Measurements from ENCODE around the gene NME2. TPM values are rescaled to one million over a fixed set of nuclear protein-coding genes. Genes with fewer than 3 reads are reported as not detected.
A peak's percentile ranks its signal among the peaks of the same experiment; 100 is the strongest.
"Not testable (repeated sequence)": the region's sequence is repeated elsewhere in the genome, so short reads cannot be mapped to it uniquely, and the experiment has no call there.

Gene NME2
- total RNA-seq, 2 experiments from 2014 or later = 354 to 361 TPM

- DNase-seq = peak; percentile 35
- peak overlapping the region; percentile 92 for H3K4me3 Mint-ChIP-seq
- no peak for ATAC-seq (ENCODE audit: low read depth)
- peak overlapping the region; percentile 96 for H3K27ac Mint-ChIP-seq
- H3K27me3 Mint-ChIP-seq = no peaks in the 10 kb centered on the region
- POLR2A ChIA-PET = interaction anchor here (0.7 to 1.9 kb wide), 6 partner anchors 9 to 299 kb away, joined by 3 to 17 read pairs (median 3); partner anchors contain the start of genes NME1, SPAG9, TOB1 and UTP18
- H3K36me3 Mint-ChIP-seq = peaks cover 21% of the 10 kb centered on the region
- H3K4me1 Mint-ChIP-seq = peaks cover 29% of the 10 kb centered on the region
- no peaks in the 10 kb centered on the region for H3K9me3 Mint-ChIP-seq
Measured at GRCh38 chr17:51164911-51165679, 1.1 kb upstream of the NME2 start.

GRCh38 chr17:51165680-51166197, 472 bp upstream of the NME2 start:
- Mint-ChIP-seq H3K27me3 (no peaks in the 10 kb centered on the region), H3K4me1 (peaks cover 28% of the 10 kb centered on the region), H3K27ac (peak overlapping the region; percentile 96), H3K9me3 (no peaks in the 10 kb centered on the region), H3K36me3 (peaks cover 20% of the 10 kb centered on the region), H3K4me3 (peak overlapping the region; percentile 92)
- POLR2A ChIA-PET = interaction anchor here (0.7 to 1.9 kb wide), 4 partner anchors 10 to 300 kb away, joined by 3 to 17 read pairs (median 6); partner anchors contain the start of genes NME1, SPAG9 and TOB1
- DNase-seq (no peak), ATAC-seq (ENCODE audit: low read depth) (peak; percentile 32)

- no peaks in the 10 kb centered on the region for H3K9me3 Mint-ChIP-seq
- H3K4me1 Mint-ChIP-seq = peaks cover 28% of the 10 kb centered on the region
- DNase-seq = peak; percentile 83
- POLR2A ChIA-PET = interaction anchor here (1.9 kb wide), 1 partner anchor 301 kb away, joined by 9 read pairs; the partner anchor contains the start of gene TOB1
- peak overlapping the region; percentile 81 for H3K27ac Mint-ChIP-seq
- H3K27me3 Mint-ChIP-seq = no peaks in the 10 kb centered on the region
- peak; percentile 50 for ATAC-seq (ENCODE audit: low read depth)
- H3K4me3 Mint-ChIP-seq = peak overlapping the region; percentile 77
- peaks cover 17% of the 10 kb centered on the region for H3K36me3 Mint-ChIP-seq
Measured at GRCh38 chr17:51166987-51167931, 1.0 kb downstream of the NME2 start.

GRCh38 chr17:51169340-51169739, 3.1 kb downstream of the NME2 start:
- H3K36me3 Mint-ChIP-seq = peaks cover 11% of the 10 kb centered on the region
- no peaks in the 10 kb centered on the region for H3K27me3 Mint-ChIP-seq
- H3K4me3 Mint-ChIP-seq = peak overlapping the region; percentile 7
- H3K9me3 Mint-ChIP-seq = no peaks in the 10 kb centered on the region
- POLR2A ChIA-PET = no interaction called here
- H3K4me1 Mint-ChIP-seq = peaks cover 24% of the 10 kb centered on the region
- DNase-seq = no peak
- peak overlapping the region; percentile 5 for H3K27ac Mint-ChIP-seq
- ATAC-seq (ENCODE audit: low read depth) = no peak

- Mint-ChIP-seq H3K27me3 (no peaks in the 10 kb centered on the region), H3K4me3 (no peak overlapping the region), H3K27ac (no peak overlapping the region), H3K36me3 (peaks cover 11% of the 10 kb centered on the region), H3K4me1 (peaks cover 20% of the 10 kb centered on the region), H3K9me3 (no peaks in the 10 kb centered on the region)
- DNase-seq (no peak), ATAC-seq (ENCODE audit: low read depth) (no peak)
- POLR2A ChIA-PET = no interaction called here
Measured at GRCh38 chr17:51170736-51171135, 4.5 kb downstream of the NME2 start.

- POLR2A ChIA-PET; ATAC-seq (ENCODE audit: low read depth); H3K9me3 Mint-ChIP-seq: not testable (repeated sequence)
Measured at GRCh38 chr17:51172030-51172429, 5.8 kb downstream of the NME2 start.

GRCh38 chr17:51180486-51180885, 14.3 kb downstream of the NME2 start:
- DNase-seq = no peak

More at GRCh38 chr17:51172030-51172429, 5.8 kb downstream of the NME2 start:
- H3K4me3 Mint-ChIP-seq, H3K27me3 Mint-ChIP-seq, DNase-seq, H3K27ac Mint-ChIP-seq: not testable (repeated sequence)
- Mint-ChIP-seq H3K36me3 (peaks cover 11% of the 10 kb centered on the region), H3K4me1 (peaks cover 17% of the 10 kb centered on the region)

GRCh38 chr17:51184124-51184523, 17.9 kb downstream of the NME2 start:
- Mint-ChIP-seq H3K9me3 (no peaks in the 10 kb centered on the region), H3K4me3 (no peak overlapping the region), H3K27me3 (no peaks in the 10 kb centered on the region), H3K36me3 (peaks cover 14% of the 10 kb centered on the region), H3K27ac (no peak overlapping the region), H3K4me1 (no peaks in the 10 kb centered on the region)
- ATAC-seq (ENCODE audit: low read depth) = no peak
- DNase-seq = no peak
- POLR2A ChIA-PET = no interaction called here

More at GRCh38 chr17:51180486-51180885, 14.3 kb downstream of the NME2 start:
- Mint-ChIP-seq H3K36me3 (peaks cover 16% of the 10 kb centered on the region), H3K27me3 (no peaks in the 10 kb centered on the region), H3K4me3 (no peak overlapping the region), H3K9me3 (no peaks in the 10 kb centered on the region), H3K4me1 (no peaks in the 10 kb centered on the region), H3K27ac (no peak overlapping the region)
- POLR2A ChIA-PET = no interaction called here
- ATAC-seq (ENCODE audit: low read depth) = no peak

GRCh38 chr17:51185763-51186332, 19.6 kb downstream of the NME2 start:
- Mint-ChIP-seq H3K4me1 (peaks cover 4% of the 10 kb centered on the region), H3K4me3 (no peak overlapping the region), H3K36me3 (peaks cover 18% of the 10 kb centered on the region), H3K9me3 (no peaks in the 10 kb centered on the region), H3K27ac (no peak overlapping the region), H3K27me3 (no peaks in the 10 kb centered on the region)
- DNase-seq = no peak
- ATAC-seq (ENCODE audit: low read depth) = no peak
- POLR2A ChIA-PET = no interaction called here

- H3K9me3 Mint-ChIP-seq = no peaks in the 10 kb centered on the region
- POLR2A ChIA-PET = no interaction called here
- ATAC-seq (ENCODE audit: low read depth) = no peak
- no peak overlapping the region for H3K27ac Mint-ChIP-seq
- no peak for DNase-seq
- H3K4me3 Mint-ChIP-seq = no peak overlapping the region
- peaks cover 4% of the 10 kb centered on the region for H3K4me1 Mint-ChIP-seq
- H3K27me3 Mint-ChIP-seq = no peaks in the 10 kb centered on the region
- peaks cover 18% of the 10 kb centered on the region for H3K36me3 Mint-ChIP-seq
Measured at GRCh38 chr17:51188271-51188833, 22.1 kb downstream of the NME2 start.

- H3K27ac Mint-ChIP-seq = no peak overlapping the region
- POLR2A ChIA-PET = no interaction called here
- peaks cover 4% of the 10 kb centered on the region for H3K4me1 Mint-ChIP-seq
- H3K27me3 Mint-ChIP-seq = no peaks in the 10 kb centered on the region
- no peak overlapping the region for H3K4me3 Mint-ChIP-seq
- H3K9me3 Mint-ChIP-seq = no peaks in the 10 kb centered on the region
- no peak for ATAC-seq (ENCODE audit: low read depth)
- peaks cover 19% of the 10 kb centered on the region for H3K36me3 Mint-ChIP-seq
- DNase-seq = no peak
Measured at GRCh38 chr17:51189162-51189561, 23.0 kb downstream of the NME2 start.

GRCh38 chr17:51189628-51190027, 23.4 kb downstream of the NME2 start:
- Mint-ChIP-seq H3K4me3 (no peak overlapping the region), H3K27ac (no peak overlapping the region), H3K36me3 (peaks cover 17% of the 10 kb centered on the region), H3K4me1 (peaks cover 4% of the 10 kb centered on the region), H3K27me3 (no peaks in the 10 kb centered on the region), H3K9me3 (no peaks in the 10 kb centered on the region)
- POLR2A ChIA-PET = no interaction called here
- no peak for ATAC-seq (ENCODE audit: low read depth)
- no peak for DNase-seq

- DNase-seq = no peak
- Mint-ChIP-seq H3K4me3 (no peak overlapping the region), H3K9me3 (no peaks in the 10 kb centered on the region), H3K36me3 (peaks cover 17% of the 10 kb centered on the region), H3K4me1 (peaks cover 4% of the 10 kb centered on the region), H3K27ac (no peak overlapping the region), H3K27me3 (no peaks in the 10 kb centered on the region)
- no peak for ATAC-seq (ENCODE audit: low read depth)
- POLR2A ChIA-PET = no interaction called here
Measured at GRCh38 chr17:51191895-51192294, 25.7 kb downstream of the NME2 start.
